Measurements from ENCODE around the gene LINGO3. TPM values are rescaled to one million over a fixed set of nuclear protein-coding genes. Genes with fewer than 3 reads are reported as not detected.

The LINGO3 gene
- total RNA-seq, 6 experiments from 2014 or later = not detected

- ATAC-seq = peak; percentile 26 to 61 (median 46)
- intact Hi-C loops (cut with DNase I) = no loop called here
These were observed 5.4 kb downstream of the LINGO3 start for GRCh38 chr19:2302319-2303210.

GRCh38 chr19:2300533-2300932 lies 7.4 kb downstream of the LINGO3 start:
- Histone ChIP-seq H3K36me3 (no peaks in the 10 kb centered on the region), H3K4me1 (no peaks in the 10 kb centered on the region), H3K27me3 (no peaks in the 10 kb centered on the region), H3K27ac (no peak overlapping the region), H3K9me3 (no peaks in the 10 kb centered on the region), H3K4me3 (no peak overlapping the region)
- no peak for DNase-seq
- TF ChIP-seq POLR2A (IDR thresholded peaks at IDR 0.05) (no peak), CTCF (IDR thresholded peaks at IDR 0.05) (no peak)
- ATAC-seq = peak in 1 of 4 donors; percentile 30
- WGBS (ENCODE audit: insufficient coverage, low coverage, low lambda C conversion rate, missing lambda C conversion rate) = 84% methylated on average over 12 of the region's 17 CpGs
- intact Hi-C loops (cut with DNase I) = no loop called here

More at GRCh38 chr19:2302319-2303210, 5.4 kb downstream of the LINGO3 start:
- no peak overlapping the region for H3K27ac ChIP-seq
- no peak overlapping the region for H3K4me3 ChIP-seq
- no peaks in the 10 kb centered on the region for H3K9me3 ChIP-seq
- peak in 1 of 3 donors; percentile 51 for DNase-seq
- 21% methylated on average over 17 of the region's 62 CpGs for WGBS (ENCODE audit: insufficient coverage, low coverage, low lambda C conversion rate, missing lambda C conversion rate)
- no peak for TF ChIP-seq CTCF (IDR thresholded peaks at IDR 0.05)
- TF ChIP-seq POLR2A (IDR thresholded peaks at IDR 0.05) = no peak
- no peaks in the 10 kb centered on the region for H3K36me3 ChIP-seq
- H3K27me3 ChIP-seq = no peaks in the 10 kb centered on the region
- H3K4me1 ChIP-seq = no peaks in the 10 kb centered on the region

- DNase-seq (no peak), ATAC-seq (no peak)
- WGBS (ENCODE audit: insufficient coverage, low coverage, low lambda C conversion rate, missing lambda C conversion rate) = 40% methylated on average over 3 of the region's 16 CpGs
- H3K36me3 ChIP-seq = no peaks in the 10 kb centered on the region
- intact Hi-C loops (cut with DNase I) = no loop called here
- H3K9me3 ChIP-seq = no peaks in the 10 kb centered on the region
- H3K27ac ChIP-seq = no peak overlapping the region
- TF ChIP-seq CTCF (IDR thresholded peaks at IDR 0.05) (no peak), POLR2A (IDR thresholded peaks at IDR 0.05) (no peak)
- peaks cover 0 to 7% of the 10 kb centered on the region in 2 donors for H3K27me3 ChIP-seq
- peaks cover 0 to 5% (median 0%) of the 10 kb centered on the region in 4 donors for H3K4me1 ChIP-seq
- H3K4me3 ChIP-seq = no peak overlapping the region
These were observed 11.8 kb downstream of the LINGO3 start for GRCh38 chr19:2296141-2296540.

GRCh38 chr19:2294687-2295335 lies 13.1 kb downstream of the LINGO3 start:
- Histone ChIP-seq H3K9me3 (no peaks in the 10 kb centered on the region), H3K36me3 (no peaks in the 10 kb centered on the region), H3K27me3 (peaks cover 0 to 19% of the 10 kb centered on the region in 2 donors), H3K27ac (no peak overlapping the region), H3K4me1 (peaks cover 0 to 17% (median 0%) of the 10 kb centered on the region in 4 donors), H3K4me3 (no peak overlapping the region)
- TF ChIP-seq POLR2A (IDR thresholded peaks at IDR 0.05) (no peak), CTCF (IDR thresholded peaks at IDR 0.05) (no peak)
- WGBS (ENCODE audit: insufficient coverage, low coverage, low lambda C conversion rate, missing lambda C conversion rate) = 44% methylated on average over 11 of the region's 26 CpGs
- DNase-seq (no peak), ATAC-seq (no peak)
- intact Hi-C loops (cut with DNase I) = no loop called here
